ENCODE data around the gene CDCA3. TPM values are rescaled to one million over a fixed set of nuclear protein-coding genes. Genes with fewer than 3 reads are reported as not detected.

The CDCA3 gene
- total RNA-seq, 1 experiment from 2014 or later = 57.1 TPM

DNA sequence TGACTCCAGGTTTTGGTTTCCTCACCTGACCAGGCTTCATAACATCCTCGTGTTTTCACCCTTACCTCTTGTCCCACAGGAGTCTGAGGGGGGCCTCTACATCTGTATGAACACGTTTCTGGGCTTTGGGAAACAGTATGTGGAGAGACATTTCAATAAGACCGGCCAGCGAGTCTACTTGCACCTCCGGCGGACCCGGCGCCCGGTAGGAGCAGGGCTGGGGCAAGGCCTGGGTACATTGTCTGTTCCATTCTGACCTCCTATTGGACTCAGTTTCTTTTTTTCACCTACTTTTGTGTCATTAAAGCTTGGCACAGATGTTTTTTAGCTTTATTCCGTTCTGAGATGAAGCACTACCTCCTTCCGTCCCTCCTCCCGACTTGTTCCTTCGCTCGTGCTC lies 4.2 kb upstream of the CDCA3 start:
- intact Hi-C loops (cut with micrococcal nuclease; ENCODE audit: unreplicated experiment) = no loop called here
- no TSS peak for BruUV-seq (replicated peaks)
- no peak for DNase-seq
- peaks cover 44% of the 10 kb centered on the region for H3K36me3 Mint-ChIP-seq (ENCODE audit: insufficient read depth, unreplicated experiment)
- H3K4me3 Mint-ChIP-seq (ENCODE audit: low read depth, unreplicated experiment) = no peak overlapping the region
- H3K27me3 Mint-ChIP-seq (ENCODE audit: unreplicated experiment) = no peaks in the 10 kb centered on the region
- peaks cover 15% of the 10 kb centered on the region for H3K4me1 Mint-ChIP-seq (ENCODE audit: low read depth, unreplicated experiment)
- no peak overlapping the region for H3K27ac Mint-ChIP-seq (ENCODE audit: unreplicated experiment)
- no peaks in the 10 kb centered on the region for H3K9me3 Mint-ChIP-seq (ENCODE audit: low read depth, unreplicated experiment)
- TF ChIP-seq, protein P1, sequence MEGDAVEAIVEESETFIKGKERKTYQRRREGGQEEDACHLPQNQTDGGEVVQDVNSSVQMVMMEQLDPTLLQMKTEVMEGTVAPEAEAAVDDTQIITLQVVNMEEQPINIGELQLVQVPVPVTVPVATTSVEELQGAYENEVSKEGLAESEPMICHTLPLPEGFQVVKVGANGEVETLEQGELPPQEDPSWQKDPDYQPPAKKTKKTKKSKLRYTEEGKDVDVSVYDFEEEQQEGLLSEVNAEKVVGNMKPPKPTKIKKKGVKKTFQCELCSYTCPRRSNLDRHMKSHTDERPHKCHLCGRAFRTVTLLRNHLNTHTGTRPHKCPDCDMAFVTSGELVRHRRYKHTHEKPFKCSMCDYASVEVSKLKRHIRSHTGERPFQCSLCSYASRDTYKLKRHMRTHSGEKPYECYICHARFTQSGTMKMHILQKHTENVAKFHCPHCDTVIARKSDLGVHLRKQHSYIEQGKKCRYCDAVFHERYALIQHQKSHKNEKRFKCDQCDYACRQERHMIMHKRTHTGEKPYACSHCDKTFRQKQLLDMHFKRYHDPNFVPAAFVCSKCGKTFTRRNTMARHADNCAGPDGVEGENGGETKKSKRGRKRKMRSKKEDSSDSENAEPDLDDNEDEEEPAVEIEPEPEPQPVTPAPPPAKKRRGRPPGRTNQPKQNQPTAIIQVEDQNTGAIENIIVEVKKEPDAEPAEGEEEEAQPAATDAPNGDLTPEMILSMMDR (IDR thresholded peaks at IDR 0.05; ENCODE audit: unreplicated experiment) = no peak
- CTCF ChIA-PET = no interaction called here

GRCh38 chr12:6854036-6854435 lies 3.0 kb upstream of the CDCA3 start:
- no peaks in the 10 kb centered on the region for H3K27me3 Mint-ChIP-seq (ENCODE audit: unreplicated experiment)
- H3K9me3 Mint-ChIP-seq (ENCODE audit: low read depth, unreplicated experiment) = no peaks in the 10 kb centered on the region
- peaks cover 55% of the 10 kb centered on the region for H3K36me3 Mint-ChIP-seq (ENCODE audit: insufficient read depth, unreplicated experiment)
- H3K4me3 Mint-ChIP-seq (ENCODE audit: low read depth, unreplicated experiment) = peak overlapping the region; percentile 94
- peaks cover 27% of the 10 kb centered on the region for H3K4me1 Mint-ChIP-seq (ENCODE audit: low read depth, unreplicated experiment)
- intact Hi-C loops (cut with micrococcal nuclease; ENCODE audit: unreplicated experiment) = no loop called here
- no TSS peak for BruUV-seq (replicated peaks)
- CTCF ChIA-PET = interaction anchor here (0.6 kb wide), 1 partner anchor 26 kb away, joined by 5 read pairs; no protein-coding TSS in a partner anchor
- TF ChIP-seq, protein P1 (IDR thresholded peaks at IDR 0.05; ENCODE audit: unreplicated experiment) = no peak
- no peak overlapping the region for H3K27ac Mint-ChIP-seq (ENCODE audit: unreplicated experiment)
- no peak for DNase-seq

GRCh38 chr12:6853626-6854025 lies 2.5 kb upstream of the CDCA3 start:
- intact Hi-C loops (cut with micrococcal nuclease; ENCODE audit: unreplicated experiment) = no loop called here
- no peak for DNase-seq
- CTCF ChIA-PET = interaction anchor here (3.0 kb wide), 1 partner anchor 15 kb away, joined by 15 read pairs; no protein-coding TSS in a partner anchor
- TF ChIP-seq, protein P1 (IDR thresholded peaks at IDR 0.05; ENCODE audit: unreplicated experiment) = no peak
- peak overlapping the region; percentile 94 for H3K4me3 Mint-ChIP-seq (ENCODE audit: low read depth, unreplicated experiment)
- peaks cover 55% of the 10 kb centered on the region for H3K36me3 Mint-ChIP-seq (ENCODE audit: insufficient read depth, unreplicated experiment)
- no TSS peak for BruUV-seq (replicated peaks)
- H3K9me3 Mint-ChIP-seq (ENCODE audit: low read depth, unreplicated experiment) = no peaks in the 10 kb centered on the region
- no peak overlapping the region for H3K27ac Mint-ChIP-seq (ENCODE audit: unreplicated experiment)
- H3K27me3 Mint-ChIP-seq (ENCODE audit: unreplicated experiment) = no peaks in the 10 kb centered on the region
- peaks cover 27% of the 10 kb centered on the region for H3K4me1 Mint-ChIP-seq (ENCODE audit: low read depth, unreplicated experiment)

- H3K36me3 Mint-ChIP-seq (ENCODE audit: insufficient read depth, unreplicated experiment) = peaks cover 55% of the 10 kb centered on the region
- peak; percentile 38 for DNase-seq
- intact Hi-C loops (cut with micrococcal nuclease; ENCODE audit: unreplicated experiment) = loop anchor here (1.0 kb wide), 1 partner anchor 38 kb away; no protein-coding TSS in a partner anchor
Observed at GRCh38 chr12:6852651-6853354, 1.7 kb upstream of the CDCA3 start.

More at GRCh38 chr12:6852651-6853354, 1.7 kb upstream of the CDCA3 start:
- TF ChIP-seq, protein P1 (IDR thresholded peaks at IDR 0.05; ENCODE audit: unreplicated experiment) = no peak
- H3K4me3 Mint-ChIP-seq (ENCODE audit: low read depth, unreplicated experiment) = peak overlapping the region; percentile 94
- CTCF ChIA-PET = interaction anchor here (0.5 to 3.0 kb wide), 16 partner anchors 13 to 478 kb away, joined by 3 to 19 read pairs (median 6); partner anchors contain the start of genes COPS7A, GNB3, MLF2 and SCNN1A
- H3K27ac Mint-ChIP-seq (ENCODE audit: unreplicated experiment) = peak overlapping the region; percentile 89
- H3K27me3 Mint-ChIP-seq (ENCODE audit: unreplicated experiment) = no peaks in the 10 kb centered on the region
- H3K9me3 Mint-ChIP-seq (ENCODE audit: low read depth, unreplicated experiment) = no peaks in the 10 kb centered on the region
- BruUV-seq (replicated peaks) = no TSS peak
- peaks cover 27% of the 10 kb centered on the region for H3K4me1 Mint-ChIP-seq (ENCODE audit: low read depth, unreplicated experiment)
